ENCODE results near the gene DDC.

The DDC gene

GRCh38 chr7:50591098-50591479 is 25.9 kb upstream of the DDC start:
- TF ChIP-seq CTCF (IDR thresholded peaks at IDR 0.05; ENCODE audit: insufficient read depth, low read length, missing control alignments): no peak
- DNase-seq (ENCODE audit: low read depth, low spot score): no peak
- H3K4me3 ChIP-seq (ENCODE audit: low read depth, low read length): no peak overlapping the region
- ChIA-PET CTCF (interaction anchor here (1.1 to 1.2 kb wide), 2 partner anchors 32 to 42 kb away, joined by 3 read pairs; no protein-coding TSS in a partner anchor), POLR2A (no interaction called here)

- no peak for DNase-seq (ENCODE audit: low read depth, low spot score)
- ChIA-PET POLR2A (no interaction called here), CTCF (interaction anchor here (1.1 to 1.3 kb wide), 3 partner anchors 8 to 43 kb away, joined by 3 to 4 read pairs (median 3); no protein-coding TSS in a partner anchor)
- no peak for TF ChIP-seq CTCF (IDR thresholded peaks at IDR 0.05; ENCODE audit: insufficient read depth, low read length, missing control alignments)
- no peak overlapping the region for H3K4me3 ChIP-seq (ENCODE audit: low read depth, low read length)
These were observed 25.3 kb upstream of the DDC start for GRCh38 chr7:50590535-50590934.

GRCh38 chr7:50589364-50589763 is 24.2 kb upstream of the DDC start:
- no peak overlapping the region for H3K4me3 ChIP-seq (ENCODE audit: low read depth, low read length)
- POLR2A ChIA-PET: no interaction called here
- CTCF ChIA-PET: interaction anchor here (1.3 kb wide), 1 partner anchor 10 kb away, joined by 4 read pairs; no protein-coding TSS in a partner anchor

GRCh38 chr7:50588937-50589336 is 23.7 kb upstream of the DDC start:
- DNase-seq (ENCODE audit: low read depth, low spot score): no peak
- H3K4me3 ChIP-seq (ENCODE audit: low read depth, low read length): no peak overlapping the region
- ChIA-PET POLR2A (no interaction called here), CTCF (no interaction called here)
- TF ChIP-seq CTCF (IDR thresholded peaks at IDR 0.05; ENCODE audit: insufficient read depth, low read length, missing control alignments): peak; percentile 18

More at GRCh38 chr7:50589364-50589763, 24.2 kb upstream of the DDC start:
- no peak for DNase-seq (ENCODE audit: low read depth, low spot score)
- TF ChIP-seq CTCF (IDR thresholded peaks at IDR 0.05; ENCODE audit: insufficient read depth, low read length, missing control alignments): no peak

GRCh38 chr7:50587737-50588136 is 22.5 kb upstream of the DDC start:
- ChIA-PET CTCF (interaction anchor here (1.0 to 1.1 kb wide), 2 partner anchors 15 to 553 kb away, joined by 3 read pairs; no protein-coding TSS in a partner anchor), POLR2A (no interaction called here)
- TF ChIP-seq CTCF (IDR thresholded peaks at IDR 0.05; ENCODE audit: insufficient read depth, low read length, missing control alignments): no peak
- DNase-seq (ENCODE audit: low read depth, low spot score): no peak
- H3K4me3 ChIP-seq (ENCODE audit: low read depth, low read length): no peak overlapping the region

- TF ChIP-seq CTCF (IDR thresholded peaks at IDR 0.05; ENCODE audit: insufficient read depth, low read length, missing control alignments): no peak
- ChIA-PET POLR2A (no interaction called here), CTCF (interaction anchor here (1.0 kb wide), 1 partner anchor 13 kb away, joined by 3 read pairs; no protein-coding TSS in a partner anchor)
- no peak for DNase-seq (ENCODE audit: low read depth, low spot score)
- H3K4me3 ChIP-seq (ENCODE audit: low read depth, low read length): no peak overlapping the region
These were observed 19.7 kb upstream of the DDC start for GRCh38 chr7:50584793-50585408.
